DOHH2 (cell line): ENCODE data around the gene MAP6D1.

Experiments
- CTCF ChIP-seq: fragments of 200-600 bp; sonication (generic); IDR thresholded peaks from one replicate; pipeline ENCODE4 v1.5.1; 2014; ENCODE audit warnings: antibody characterized with exemption, mild to moderate bottlenecking, low read depth, low read length; ENCODE audit not compliant: poor library complexity, severe bottlenecking
- EZH2phosphoT487 ChIP-seq: fragments of 200-600 bp; sonication (generic); IDR thresholded peaks from 2 replicates; pipeline ENCODE4 v1.6.1; 2017; ENCODE audit warnings: borderline replicate concordance, mild to moderate bottlenecking, antibody characterized with exemption, low read length, moderate library complexity, mixed read lengths

GRCh38 chr3:183871541-183871940, 46.2 kb upstream of the MAP6D1 start:
- TF ChIP-seq EZH2phosphoT487 (no peak), CTCF (no peak)
